K562 (cell line): Measurements from ENCODE around the gene LIF. TPM values are rescaled to one million over a fixed set of nuclear protein-coding genes. Genes with fewer than 3 reads are reported as not detected.

Experiments
- ARID2 ChIP-seq: fragments of 450-650 bp; IDR thresholded peaks from 2 replicates; pipeline ENCODE4 v1.6.1; 2017; ENCODE audit warnings: antibody characterized with exemption, mild to moderate bottlenecking
- JUN ChIP-seq, 2 experiments: sonication (generic) in 1 of 2; formaldehyde crosslinking in 1 of 2; IDR thresholded peaks; 2 replicates each; pipeline versions ENCODE4 v1.6.1 to v1.8.0; 2012 to 2022; ENCODE audit warnings: borderline replicate concordance in 2 of 2, mild to moderate bottlenecking in 2 of 2, improper control_type of control experiment in 1 of 2, low read depth in 1 of 2, low read length in 1 of 2, missing genetic modification reagents in 1 of 2
- MEF2D ChIP-seq: conservative IDR thresholded peaks from 2 replicates; pipeline ENCODE4 v1.6.1; 2016; ENCODE audit warnings: low read depth, missing genetic modification characterization, missing compliant biosample characterization
- RBM34 ChIP-seq: fragments of 200-400 bp; formaldehyde crosslinking; IDR thresholded peaks from 2 replicates; pipeline ENCODE4 v1.6.1; 2018; ENCODE audit warnings: low read length, borderline replicate concordance; ENCODE audit not compliant: insufficient read depth
- RBM39 ChIP-seq: fragments of 200-400 bp; formaldehyde crosslinking; optimal IDR thresholded peaks from 2 replicates; pipeline ENCODE3; 2018; ENCODE audit warnings: low read depth, low read length
- SMAD4 ChIP-seq: fragments of 250-450 bp; sonication (Bioruptor Pico); conservative IDR thresholded peaks from 2 replicates; pipeline ENCODE4 v1.8.0; 2021; ENCODE audit warnings: inconsistent platforms, mild to moderate bottlenecking, moderate library complexity
- SMARCE1 ChIP-seq: fragments of 450-650 bp; IDR thresholded peaks from 2 replicates; pipeline ENCODE4 v1.7.1; 2016; ENCODE audit warnings: mild to moderate bottlenecking
- polyA plus RNA-seq, 8 experiments: library from polyadenylated mRNA; depleted of rRNA in 4 of 8; stranded (reverse) in 5 of 8; unstranded in 3 of 8; fragments of >200 nt; fragmentation: Nextera tagmentation in 2 of 8; fragmentation: Illumina TruSeq in 1 of 8; extraction: Ambion mirVana in 2 of 8; extraction: Trizol in 1 of 8; gene quantifications; 2 replicates each; pipeline versions ENCODE4 v1.2.1 to v1.2.3, GENCODE V29; 2011 to 2014; ENCODE audit warnings: inconsistent platforms in 1 of 8, missing spikeins in 1 of 8
- total RNA-seq, 7 experiments: library from RNA; depleted of rRNA in 6 of 7; stranded (reverse); fragments of >200 nt in 6 of 7; fragmentation: Illumina TruSeq in 2 of 7; extraction: Trizol in 2 of 7; gene quantifications; 2 replicates each; pipeline versions ENCODE4 v1.2.1 to v1.2.3, GENCODE V29; 2011 to 2021; ENCODE audit warnings: low replicate concordance in 1 of 7
- TF ChIP-seq, protein P1 (sequence below): fragments of 250-450 bp; sonication (Bioruptor Pico); IDR thresholded peaks from 2 replicates; pipeline ENCODE4 v1.4.0; 2020; ENCODE audit warnings: mild to moderate bottlenecking
- TF ChIP-seq, protein P2 (sequence below): fragments of 450-650 bp; IDR thresholded peaks from 2 replicates; pipeline ENCODE4 v1.6.1; 2016; ENCODE audit warnings: low read depth, mild to moderate bottlenecking, moderate library complexity
- TF ChIP-seq, protein P3 (sequence below): fragments of 450-650 bp; formaldehyde crosslinking; IDR thresholded peaks from 2 replicates; pipeline ENCODE4 v1.4.0; 2020; ENCODE audit warnings: mild to moderate bottlenecking, mixed read lengths
- TF ChIP-seq, protein P4 (sequence below): sonication (generic); formaldehyde crosslinking; IDR thresholded peaks from 2 replicates; pipeline ENCODE4 v1.9.0; 2022; ENCODE audit warnings: mild to moderate bottlenecking, missing genetic modification reagents
- TF ChIP-seq, protein P5 (sequence below): fragments of 450-650 bp; formaldehyde crosslinking; IDR thresholded peaks from 2 replicates; pipeline ENCODE4 v1.4.0; 2022; ENCODE audit warnings: missing genetic modification characterization
- TF ChIP-seq, protein P6 (sequence below), 2 experiments: IDR thresholded peaks in 1 of 2; conservative IDR thresholded peaks in 1 of 2; 2 replicates each; pipeline ENCODE4 v1.6.1; 2016; ENCODE audit warnings: low read depth in 2 of 2, mild to moderate bottlenecking in 1 of 2, missing compliant biosample characterization in 1 of 2, missing genetic modification characterization in 1 of 2, moderate library complexity in 1 of 2

Gene LIF
- total and polyA plus RNA-seq, 9 of the 15 experiments (the other 6 are each of a cell fraction or from before 2014, with no cell fraction given), result 0.05 to 0.39 (median 0.18) TPM; not detected in 3

DNA sequence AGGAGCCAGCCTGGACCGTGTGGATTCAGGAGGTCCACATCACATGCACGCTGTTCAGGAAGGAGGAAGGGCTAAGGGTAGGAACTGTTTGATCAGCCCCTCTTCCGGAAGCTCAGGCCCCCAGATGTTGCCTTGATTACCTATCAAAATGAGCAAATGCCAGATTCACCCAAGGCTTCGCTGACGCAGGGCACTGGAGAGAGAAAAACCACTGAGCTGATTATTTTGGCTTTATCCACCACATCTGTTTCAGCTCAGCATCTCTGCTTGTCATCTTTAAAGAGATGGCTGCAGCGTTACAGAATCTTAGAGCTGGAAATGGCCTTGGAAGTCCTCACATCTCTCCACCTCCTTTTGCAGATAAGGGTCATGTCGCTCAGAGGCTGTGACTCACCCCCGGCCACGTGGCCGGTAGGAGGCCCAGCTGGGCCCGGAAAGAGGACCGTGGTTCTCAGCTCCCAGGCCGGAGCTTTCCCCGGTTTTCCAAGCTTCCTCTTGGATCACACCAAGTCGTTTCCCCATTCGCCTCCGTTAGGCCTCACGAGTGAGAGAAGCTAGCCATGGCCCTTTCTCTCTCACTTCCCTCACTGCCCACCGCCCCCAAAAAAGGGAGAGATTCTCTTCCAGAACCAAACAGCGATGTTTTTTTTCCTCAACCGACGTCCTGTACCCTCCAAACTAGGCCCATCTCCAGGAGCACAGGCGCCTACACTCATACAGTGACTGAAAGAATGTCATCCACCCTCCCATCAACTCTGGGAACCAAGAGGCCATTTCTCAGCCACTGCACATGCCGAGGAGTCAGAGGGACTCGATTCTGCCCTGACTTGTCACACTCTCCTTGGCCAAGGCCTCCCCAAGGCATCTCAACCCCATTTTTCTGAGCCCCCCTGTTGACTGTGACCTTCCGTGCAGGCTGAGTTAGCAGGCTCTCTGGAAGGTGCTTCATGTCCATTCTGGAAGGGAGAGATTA, 37.6 kb downstream of the LIF start (continued):
- TF ChIP-seq, protein P1, sequence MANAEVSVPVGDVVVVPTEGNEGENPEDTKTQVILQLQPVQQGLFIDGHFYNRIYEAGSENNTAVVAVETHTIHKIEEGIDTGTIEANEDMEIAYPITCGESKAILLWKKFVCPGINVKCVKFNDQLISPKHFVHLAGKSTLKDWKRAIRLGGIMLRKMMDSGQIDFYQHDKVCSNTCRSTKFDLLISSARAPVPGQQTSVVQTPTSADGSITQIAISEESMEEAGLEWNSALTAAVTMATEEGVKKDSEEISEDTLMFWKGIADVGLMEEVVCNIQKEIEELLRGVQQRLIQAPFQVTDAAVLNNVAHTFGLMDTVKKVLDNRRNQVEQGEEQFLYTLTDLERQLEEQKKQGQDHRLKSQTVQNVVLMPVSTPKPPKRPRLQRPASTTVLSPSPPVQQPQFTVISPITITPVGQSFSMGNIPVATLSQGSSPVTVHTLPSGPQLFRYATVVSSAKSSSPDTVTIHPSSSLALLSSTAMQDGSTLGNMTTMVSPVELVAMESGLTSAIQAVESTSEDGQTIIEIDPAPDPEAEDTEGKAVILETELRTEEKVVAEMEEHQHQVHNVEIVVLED, result no peak
- TF ChIP-seq, protein P2, sequence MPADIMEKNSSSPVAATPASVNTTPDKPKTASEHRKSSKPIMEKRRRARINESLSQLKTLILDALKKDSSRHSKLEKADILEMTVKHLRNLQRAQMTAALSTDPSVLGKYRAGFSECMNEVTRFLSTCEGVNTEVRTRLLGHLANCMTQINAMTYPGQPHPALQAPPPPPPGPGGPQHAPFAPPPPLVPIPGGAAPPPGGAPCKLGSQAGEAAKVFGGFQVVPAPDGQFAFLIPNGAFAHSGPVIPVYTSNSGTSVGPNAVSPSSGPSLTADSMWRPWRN, result peak; percentile 81
- TF ChIP-seq SMARCE1 (peak; percentile 70), ARID2 (no peak), RBM39 (no peak), SMAD4 (CRISPR knock-in tag) (peak; percentile 84), MEF2D (tag) (peak; percentile 67; the same call in 1 of the 2 replicates), RBM34 (no peak), JUN (IDR thresholded peaks at IDR 0.05; ENCODE audit: borderline replicate concordance, low read depth, low read length) (peak; percentile 91), JUN (CRISPR knock-in tag; IDR thresholded peaks at IDR 0.05; ENCODE audit: borderline replicate concordance) (no peak; the same call in 1 of the 2 replicates)
- TF ChIP-seq, protein P3, sequence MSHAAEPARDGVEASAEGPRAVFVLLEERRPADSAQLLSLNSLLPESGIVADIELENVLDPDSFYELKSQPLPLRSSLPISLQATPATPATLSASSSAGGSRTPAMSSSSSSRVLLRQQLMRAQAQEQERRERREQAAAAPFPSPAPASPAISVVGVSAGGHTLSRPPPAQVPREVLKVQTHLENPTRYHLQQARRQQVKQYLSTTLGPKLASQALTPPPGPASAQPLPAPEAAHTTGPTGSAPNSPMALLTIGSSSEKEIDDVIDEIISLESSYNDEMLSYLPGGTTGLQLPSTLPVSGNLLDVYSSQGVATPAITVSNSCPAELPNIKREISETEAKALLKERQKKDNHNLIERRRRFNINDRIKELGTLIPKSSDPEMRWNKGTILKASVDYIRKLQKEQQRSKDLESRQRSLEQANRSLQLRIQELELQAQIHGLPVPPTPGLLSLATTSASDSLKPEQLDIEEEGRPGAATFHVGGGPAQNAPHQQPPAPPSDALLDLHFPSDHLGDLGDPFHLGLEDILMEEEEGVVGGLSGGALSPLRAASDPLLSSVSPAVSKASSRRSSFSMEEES (CRISPR knock-in tag), result no peak
- TF ChIP-seq, protein P4, sequence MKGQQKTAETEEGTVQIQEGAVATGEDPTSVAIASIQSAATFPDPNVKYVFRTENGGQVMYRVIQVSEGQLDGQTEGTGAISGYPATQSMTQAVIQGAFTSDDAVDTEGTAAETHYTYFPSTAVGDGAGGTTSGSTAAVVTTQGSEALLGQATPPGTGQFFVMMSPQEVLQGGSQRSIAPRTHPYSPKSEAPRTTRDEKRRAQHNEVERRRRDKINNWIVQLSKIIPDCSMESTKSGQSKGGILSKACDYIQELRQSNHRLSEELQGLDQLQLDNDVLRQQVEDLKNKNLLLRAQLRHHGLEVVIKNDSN (CRISPR knock-in tag), result peak; percentile 87
- TF ChIP-seq, protein P5, sequence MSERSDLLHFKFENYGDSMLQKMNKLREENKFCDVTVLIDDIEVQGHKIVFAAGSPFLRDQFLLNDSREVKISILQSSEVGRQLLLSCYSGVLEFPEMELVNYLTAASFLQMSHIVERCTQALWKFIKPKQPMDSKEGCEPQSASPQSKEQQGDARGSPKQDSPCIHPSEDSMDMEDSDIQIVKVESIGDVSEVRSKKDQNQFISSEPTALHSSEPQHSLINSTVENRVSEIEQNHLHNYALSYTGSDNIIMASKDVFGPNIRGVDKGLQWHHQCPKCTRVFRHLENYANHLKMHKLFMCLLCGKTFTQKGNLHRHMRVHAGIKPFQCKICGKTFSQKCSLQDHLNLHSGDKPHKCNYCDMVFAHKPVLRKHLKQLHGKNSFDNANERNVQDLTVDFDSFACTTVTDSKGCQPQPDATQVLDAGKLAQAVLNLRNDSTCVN (CRISPR knock-in tag), result no peak
- TF ChIP-seq, protein P6, sequence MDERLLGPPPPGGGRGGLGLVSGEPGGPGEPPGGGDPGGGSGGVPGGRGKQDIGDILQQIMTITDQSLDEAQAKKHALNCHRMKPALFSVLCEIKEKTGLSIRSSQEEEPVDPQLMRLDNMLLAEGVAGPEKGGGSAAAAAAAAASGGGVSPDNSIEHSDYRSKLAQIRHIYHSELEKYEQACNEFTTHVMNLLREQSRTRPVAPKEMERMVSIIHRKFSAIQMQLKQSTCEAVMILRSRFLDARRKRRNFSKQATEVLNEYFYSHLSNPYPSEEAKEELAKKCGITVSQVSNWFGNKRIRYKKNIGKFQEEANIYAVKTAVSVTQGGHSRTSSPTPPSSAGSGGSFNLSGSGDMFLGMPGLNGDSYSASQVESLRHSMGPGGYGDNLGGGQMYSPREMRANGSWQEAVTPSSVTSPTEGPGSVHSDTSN (CRISPR knock-in tag; IDR thresholded peaks at IDR 0.05; ENCODE audit: low read depth), result 0 out of 2 replicates have a peak, but pooled peaks have one; percentile 44
- TF ChIP-seq, protein P6 (tag; conservative IDR thresholded peaks at IDR 0.05; ENCODE audit: low read depth), result peak; percentile 78
